Renal pelvis (tissue), 12 donors: ENCODE results near the gene SHCBP1. TPM values are rescaled to one million over a fixed set of nuclear protein-coding genes. Genes with fewer than 3 reads are reported as not detected.
"Not testable (repeated sequence)": the region's sequence is repeated elsewhere in the genome, so short reads cannot be mapped to it uniquely, and the experiment has no call there.

Experiments used
- DNase-seq: peaks from one replicate; pipeline ENCODE4 v3.0.0-alpha.2; 2013
- long read RNA-seq, 16 experiments: transcript quantifications; one replicate each; lab custom pipeline, GENCODE V29; 2026
- polyA plus RNA-seq, 3 donors: library from polyadenylated mRNA; unstranded; fragments of 120-200 nt; gene quantifications; one replicate each; pipeline ENCODE4 v1.2.1, GENCODE V29; 2013; ENCODE audit not compliant: insufficient read length in 3 of 3

SHCBP1 gene, protein sequence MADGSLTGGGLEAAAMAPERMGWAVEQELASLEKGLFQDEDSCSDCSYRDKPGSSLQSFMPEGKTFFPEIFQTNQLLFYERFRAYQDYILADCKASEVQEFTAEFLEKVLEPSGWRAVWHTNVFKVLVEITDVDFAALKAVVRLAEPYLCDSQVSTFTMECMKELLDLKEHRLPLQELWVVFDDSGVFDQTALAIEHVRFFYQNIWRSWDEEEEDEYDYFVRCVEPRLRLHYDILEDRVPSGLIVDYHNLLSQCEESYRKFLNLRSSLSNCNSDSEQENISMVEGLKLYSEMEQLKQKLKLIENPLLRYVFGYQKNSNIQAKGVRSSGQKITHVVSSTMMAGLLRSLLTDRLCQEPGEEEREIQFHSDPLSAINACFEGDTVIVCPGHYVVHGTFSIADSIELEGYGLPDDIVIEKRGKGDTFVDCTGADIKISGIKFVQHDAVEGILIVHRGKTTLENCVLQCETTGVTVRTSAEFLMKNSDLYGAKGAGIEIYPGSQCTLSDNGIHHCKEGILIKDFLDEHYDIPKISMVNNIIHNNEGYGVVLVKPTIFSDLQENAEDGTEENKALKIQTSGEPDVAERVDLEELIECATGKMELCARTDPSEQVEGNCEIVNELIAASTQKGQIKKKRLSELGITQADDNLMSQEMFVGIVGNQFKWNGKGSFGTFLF
- polyA plus RNA-seq = 10 to 100 TPM in 1 of 3 donors, 1 to 10 TPM in 2; 8.7 to 10.0 (median 9.6) TPM
- long read RNA-seq, donor 1, partial matches to known transcripts = 0 of 1 reads
- long read RNA-seq, donor 1, other reads (novel, unspliced or antisense) = 0 of 1 reads
- long read RNA-seq, donor 2 = 0 reads
- long read RNA-seq, donor 3, partial matches to known transcripts = 0 of 1 reads
- long read RNA-seq, donor 3, other reads (novel, unspliced or antisense) = 0 of 1 reads
- long read RNA-seq, donor 4 = 0 reads
- long read RNA-seq, donor 5, partial matches to known transcripts = 0 of 3 reads
- long read RNA-seq, donor 5, other reads (novel, unspliced or antisense) = 0 of 3 reads
- long read RNA-seq, donor 6, partial matches to known transcripts = 0 of 3 reads
- long read RNA-seq, donor 6, other reads (novel, unspliced or antisense) = 0 of 3 reads
- long read RNA-seq, donor 7 = 0 reads
- long read RNA-seq, donor 8 = 0 reads
- long read RNA-seq, donor 9 = 0 reads
- long read RNA-seq, donor 10 = 0 reads
- long read RNA-seq, donor 11 = 0 reads
- long read RNA-seq, donor 12, partial matches to known transcripts = 0 of 4 reads
- long read RNA-seq, donor 12, other reads (novel, unspliced or antisense) = 0 of 4 reads
- long read RNA-seq, donor 13, partial matches to known transcripts = 5 of 10 reads
- long read RNA-seq, donor 13, other reads (novel, unspliced or antisense) = 5 of 10 reads
- long read RNA-seq, donor 14 = 0 reads
- long read RNA-seq, donor 15 = 0 reads
- long read RNA-seq, donor 16, partial matches to known transcripts = 0 of 2 reads
- long read RNA-seq, donor 16, other reads (novel, unspliced or antisense) = 0 of 2 reads

DNA sequence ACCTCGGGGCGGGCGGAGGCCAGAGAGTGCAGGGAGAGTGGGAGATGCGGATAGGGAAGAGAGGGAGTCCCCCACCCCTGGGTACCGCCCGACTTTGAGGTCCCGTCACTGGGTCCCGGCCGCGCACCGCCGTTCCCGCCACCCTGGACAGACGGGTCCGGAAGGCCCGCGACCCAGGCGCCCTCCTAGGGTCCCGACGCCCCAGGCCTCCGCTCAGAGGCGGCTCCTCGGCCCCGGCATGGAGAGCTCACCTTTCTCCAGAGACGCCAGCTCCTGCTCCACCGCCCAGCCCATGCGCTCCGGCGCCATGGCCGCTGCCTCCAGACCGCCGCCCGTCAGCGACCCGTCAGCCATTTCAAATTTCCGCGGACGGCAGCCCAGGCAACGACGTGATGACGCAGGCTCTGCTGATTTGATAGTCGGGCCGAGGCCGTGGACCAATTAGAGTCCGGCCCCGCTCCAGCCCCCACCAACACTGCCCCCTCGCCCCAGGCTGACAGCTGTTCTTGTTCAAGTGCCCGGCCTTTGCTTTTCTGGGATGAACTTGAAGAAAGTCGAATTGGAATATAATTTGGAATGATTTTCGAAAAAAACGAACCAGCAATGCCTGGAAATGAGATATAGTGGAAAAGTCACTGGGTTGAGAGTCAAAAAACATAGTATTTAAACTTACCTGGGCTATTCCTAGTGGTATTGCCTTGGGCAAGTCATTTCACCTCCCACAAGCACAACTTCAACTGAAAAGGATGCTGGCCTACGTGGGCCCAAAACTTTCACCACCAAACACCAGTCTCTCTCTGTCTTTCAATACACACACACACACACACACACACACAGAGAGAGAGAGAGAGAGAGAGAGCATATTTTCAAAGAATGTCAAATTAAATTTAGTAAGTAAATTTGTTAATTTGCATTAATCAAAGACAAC lies at the start of gene SHCBP1:
TSS of gene SHCBP1 (minus strand) at position 374 of the 928 bp plus-strand sequence. CDS start at position 354, 20 bp downstream.
- DNase-seq = peak; percentile 88

DNA sequence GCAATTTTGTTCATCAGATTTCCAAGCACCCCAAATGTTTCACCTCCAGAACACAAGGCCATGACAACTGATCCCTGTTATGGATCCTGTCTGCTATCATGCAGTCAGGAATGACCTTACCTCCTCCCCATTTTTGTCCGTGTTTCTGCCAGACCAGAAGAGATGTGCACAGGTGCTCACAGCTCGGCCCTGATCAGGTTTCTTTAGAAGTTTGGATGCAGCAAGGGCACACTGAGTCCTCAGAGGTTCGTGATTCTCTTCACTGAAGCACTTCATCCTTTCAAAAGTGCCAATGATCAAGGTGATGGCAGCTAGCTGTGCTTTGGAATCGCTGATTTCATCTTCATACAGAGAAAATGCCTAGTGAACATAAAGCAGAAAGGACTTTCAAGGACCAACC lies 40.9 kb upstream of the SHCBP1 start:
- no peak for DNase-seq

DNA sequence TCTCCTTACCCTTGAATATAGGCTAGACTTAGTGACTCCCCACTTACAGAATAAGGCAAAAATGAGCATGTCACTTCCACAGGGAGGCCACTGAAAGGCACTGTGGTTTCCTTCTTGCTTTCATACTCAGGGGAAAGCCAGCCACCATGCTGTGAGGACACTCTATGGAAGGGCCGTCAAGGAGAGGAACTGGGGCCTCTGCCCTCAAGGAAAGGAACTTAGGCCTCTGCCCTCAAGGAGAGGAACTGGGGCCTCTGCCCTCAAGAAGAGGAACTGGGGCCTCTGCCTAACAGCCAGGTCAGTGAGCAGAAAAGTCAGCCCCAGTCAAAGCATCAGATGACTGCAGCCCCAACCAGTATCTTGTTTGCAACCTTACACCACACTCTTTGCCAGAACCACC lies 37.7 kb upstream of the SHCBP1 start:
- DNase-seq = no peak

DNA sequence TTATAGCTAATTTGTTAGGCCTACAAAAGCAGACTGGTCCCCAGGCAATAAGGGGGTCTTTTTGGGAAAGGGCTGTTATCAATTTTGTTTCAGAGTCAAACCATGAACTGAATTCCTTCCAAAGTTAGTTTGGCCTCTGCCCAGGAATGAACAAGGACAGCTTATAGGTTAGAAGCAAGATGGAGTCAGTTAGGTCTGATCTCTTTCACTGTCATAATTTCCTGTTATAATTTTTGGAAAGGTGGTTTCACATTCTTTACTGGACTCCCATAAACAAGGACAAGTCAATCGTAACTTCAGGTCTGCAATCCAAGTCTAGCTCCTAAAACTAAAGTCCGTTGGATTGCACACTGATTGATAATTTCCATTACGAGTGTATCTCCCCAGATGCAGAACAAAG lies 30.1 kb upstream of the SHCBP1 start:
- DNase-seq = no peak

DNA sequence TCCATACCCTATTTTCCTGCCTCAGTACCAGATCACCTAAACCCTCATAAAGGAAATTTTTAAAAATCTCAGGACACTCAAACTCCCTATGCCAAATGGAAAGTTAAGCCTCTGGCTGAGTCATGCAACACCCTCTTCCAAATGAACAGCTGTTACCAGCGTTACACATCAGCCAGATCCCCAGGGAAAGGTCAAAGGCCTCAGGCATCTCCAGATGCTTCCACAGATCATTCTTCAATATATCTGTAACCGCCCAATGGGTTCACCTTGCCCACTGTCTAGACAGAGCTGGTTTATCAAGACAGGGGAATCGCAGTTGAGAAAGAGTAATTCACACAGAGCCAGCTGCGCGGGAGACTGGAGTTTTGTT lies 29.1 kb upstream of the SHCBP1 start:
- DNase-seq = no peak

DNA sequence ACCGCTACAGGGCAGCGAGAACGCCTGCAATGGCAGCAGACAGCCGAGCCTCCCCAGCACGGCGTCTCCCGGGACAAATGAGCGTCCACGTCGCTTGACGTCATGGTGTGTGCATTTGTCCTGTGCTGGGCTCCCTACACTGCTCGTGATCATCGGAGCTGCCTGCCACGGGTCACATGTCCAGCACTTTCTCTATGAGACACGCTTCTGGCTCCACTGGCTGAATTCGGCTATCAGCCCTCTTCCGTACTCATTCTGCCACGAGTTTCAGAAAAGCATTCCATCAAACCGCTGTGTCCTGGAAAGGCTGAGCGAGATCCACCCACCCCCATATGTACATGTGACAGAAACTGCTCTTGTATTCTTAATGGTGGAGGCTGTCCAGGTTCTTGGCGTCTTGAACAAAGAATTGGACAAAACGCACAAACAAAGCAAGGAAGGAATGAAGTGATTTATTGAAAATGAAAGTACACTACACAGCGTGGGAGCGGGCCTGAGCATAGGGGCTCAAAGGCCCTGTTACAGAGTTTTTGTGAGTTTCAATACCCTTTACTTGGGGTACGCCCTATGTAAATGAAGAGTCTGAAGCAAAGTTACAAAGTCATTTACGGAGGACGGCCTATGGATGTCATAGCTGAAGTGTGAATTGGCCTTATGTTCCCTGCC lies 28.5 kb upstream of the SHCBP1 start:
- DNase-seq = no peak

DNA sequence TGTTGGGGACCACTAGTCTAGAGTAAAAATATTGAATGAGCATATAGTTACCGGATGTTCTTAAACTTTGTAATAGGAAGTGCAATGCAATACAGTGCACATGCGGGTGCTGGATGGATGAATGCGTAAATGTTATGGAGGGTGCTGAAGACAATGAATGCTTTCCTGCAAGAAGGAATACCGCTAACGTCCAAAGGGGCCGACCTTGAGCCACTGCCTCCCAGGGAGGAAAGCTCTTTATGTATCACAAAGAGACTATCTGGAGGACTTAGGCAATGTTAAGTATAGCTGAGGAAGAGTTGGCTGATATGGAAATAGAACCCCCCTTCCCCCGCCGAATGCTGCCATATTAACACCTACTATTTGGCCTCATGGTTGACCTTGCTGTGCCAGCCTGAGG lies 27.5 kb upstream of the SHCBP1 start:
- no peak for DNase-seq

DNA sequence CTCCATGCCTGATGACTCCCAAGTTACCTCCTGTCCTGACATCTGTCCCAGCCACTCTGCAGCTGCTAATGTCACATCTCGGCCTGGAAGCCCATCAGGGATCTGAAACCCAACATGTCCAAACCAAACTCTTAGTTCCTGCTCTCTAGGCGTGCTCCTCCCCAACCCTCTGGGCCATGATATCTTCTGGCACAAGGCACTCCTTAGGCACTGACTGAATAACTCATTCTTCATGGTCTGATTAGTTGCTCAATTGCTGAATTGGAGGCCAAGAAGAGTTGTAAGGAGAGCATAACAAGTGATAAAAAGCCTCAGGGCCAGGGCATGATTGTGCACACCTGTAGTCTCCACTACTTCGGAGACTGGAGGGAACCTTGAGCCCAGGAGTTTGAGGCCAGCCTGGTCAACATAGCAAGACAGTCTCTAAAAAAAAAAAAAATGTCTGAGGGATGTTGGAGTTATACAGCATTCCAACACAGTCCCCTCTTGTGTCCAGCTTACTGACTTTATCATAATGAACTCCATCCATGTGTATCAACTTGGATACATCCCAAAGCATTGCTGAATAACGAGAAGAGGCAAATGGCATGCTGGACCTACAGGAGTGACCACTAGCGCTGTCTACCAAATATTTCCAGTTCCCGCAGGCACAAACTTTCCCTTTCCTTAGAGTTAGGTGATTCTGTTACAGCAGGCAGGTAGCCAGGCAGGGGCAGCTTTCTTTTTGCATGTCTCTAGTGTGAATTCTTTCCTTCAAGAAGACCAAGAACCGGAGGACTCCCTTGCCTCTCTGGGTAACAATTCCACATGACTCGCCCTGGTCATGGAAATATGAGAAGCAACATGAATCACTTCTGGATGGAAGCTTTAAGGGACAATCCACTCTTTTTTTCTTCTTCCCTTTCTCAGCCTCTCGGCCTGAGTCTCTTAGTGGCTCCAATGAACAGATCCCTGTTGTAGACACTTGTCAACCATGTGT lies 18.1 kb upstream of the SHCBP1 start:
- no peak for DNase-seq

DNA sequence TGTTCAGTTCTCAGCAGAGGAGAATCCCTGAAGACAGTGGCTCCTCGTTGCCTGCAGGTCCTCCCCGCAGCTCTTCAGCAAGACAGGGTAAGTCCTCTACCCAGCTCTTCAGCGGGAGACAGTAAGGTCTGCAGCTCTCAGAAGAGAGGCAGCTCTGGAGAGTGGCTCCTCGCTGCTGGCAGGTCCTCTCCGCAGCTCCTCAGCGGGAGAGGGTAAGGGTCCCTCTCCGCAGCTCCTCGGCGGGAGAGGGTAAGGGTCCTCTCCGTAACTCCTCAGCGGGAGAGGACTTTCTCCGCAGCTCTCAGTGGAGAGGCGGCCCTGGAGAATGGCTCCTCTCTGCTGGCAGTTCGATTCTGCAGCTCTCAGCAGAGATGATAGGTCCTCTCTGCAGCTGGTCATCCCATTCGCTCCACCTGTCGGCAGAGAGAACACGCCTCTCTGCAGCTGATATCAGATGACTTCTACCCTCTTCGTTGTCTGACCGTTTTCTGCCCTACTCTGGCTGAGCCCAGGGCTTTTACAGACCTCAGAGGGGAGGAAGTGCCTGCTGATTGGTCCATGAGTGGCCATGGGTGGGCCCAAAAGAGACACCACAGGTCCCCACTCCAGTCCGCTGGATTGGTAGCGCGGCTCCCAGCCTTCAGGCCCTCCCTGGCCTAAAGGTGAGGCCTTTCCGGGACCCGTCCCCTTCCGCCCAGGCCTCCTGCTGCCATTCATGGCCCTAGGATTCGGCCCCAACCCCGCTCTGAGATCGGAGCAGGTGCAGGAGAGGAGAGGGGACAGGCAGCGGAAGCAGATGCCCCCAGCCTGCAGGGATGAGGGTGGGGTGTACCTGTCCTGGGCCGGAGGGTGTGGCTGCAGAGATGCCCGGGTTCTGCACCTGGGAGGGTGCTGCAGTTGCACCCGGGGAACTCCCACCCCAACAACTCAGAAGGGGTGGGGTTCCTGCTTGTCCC lies 11.9 kb upstream of the SHCBP1 start:
- DNase-seq = no peak

DNA sequence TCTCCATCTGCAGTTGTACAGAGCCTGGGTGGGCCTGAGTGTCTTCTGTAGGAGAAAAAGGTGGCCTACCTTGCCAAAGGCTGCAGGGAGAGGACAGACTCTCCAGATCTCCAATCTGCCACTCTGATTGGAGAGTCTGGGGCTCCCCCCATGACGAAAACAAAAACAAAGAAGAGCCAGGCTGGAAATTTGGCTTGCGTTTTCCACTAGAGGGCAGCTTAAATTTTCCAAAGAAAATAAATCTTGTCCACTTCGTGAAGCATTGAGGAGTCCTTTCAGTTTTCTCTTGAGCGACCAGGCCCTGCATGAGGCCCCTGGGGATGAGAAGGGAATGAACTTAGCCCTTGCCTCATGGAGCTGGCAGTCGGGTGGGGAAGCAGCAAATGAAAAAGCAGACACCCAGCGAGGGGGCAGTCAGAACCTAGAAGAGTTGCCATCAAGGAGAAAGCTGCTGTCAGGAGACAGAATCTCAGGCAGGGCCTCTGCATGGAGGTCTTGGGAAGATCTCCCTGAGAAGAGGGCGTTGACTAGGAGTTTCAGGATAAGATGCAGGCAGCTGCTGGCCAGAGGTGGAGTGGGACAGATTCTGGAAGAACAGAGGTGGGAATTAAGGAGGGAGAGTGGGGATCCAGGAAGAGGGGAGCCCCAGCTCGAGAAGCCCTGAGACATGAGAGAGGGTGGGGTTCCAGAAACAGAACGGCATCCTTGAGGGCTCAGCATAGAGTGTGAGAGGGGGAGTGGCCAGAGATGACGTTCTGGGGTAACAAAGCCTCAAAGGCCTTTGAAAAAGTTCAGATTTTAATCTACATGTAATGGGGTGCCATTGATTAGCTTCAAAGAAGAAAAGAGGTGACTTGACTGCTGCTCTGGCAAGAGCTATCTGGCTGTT lies 8.4 kb upstream of the SHCBP1 start:
- DNase-seq = peak; percentile 8

DNA sequence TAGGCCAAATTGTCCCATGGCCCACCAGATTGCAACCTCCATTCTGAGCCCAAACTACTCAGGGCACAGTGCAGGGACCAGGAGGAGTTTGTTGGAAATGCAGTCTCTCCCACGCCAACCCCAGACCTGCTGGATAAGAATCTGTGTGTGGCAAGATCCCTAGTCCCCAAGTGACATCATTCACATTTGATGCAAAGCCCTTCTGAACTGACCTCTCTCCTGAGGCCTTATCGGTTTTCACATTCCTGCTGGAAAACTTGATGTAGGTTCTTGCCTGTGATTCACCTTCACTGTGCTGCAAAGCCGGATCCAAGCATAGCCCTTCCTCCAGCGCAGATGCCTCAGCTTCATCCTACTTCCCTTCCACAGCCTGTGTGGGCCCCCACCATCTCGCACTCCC lies 6.6 kb upstream of the SHCBP1 start:
- no peak for DNase-seq

DNA sequence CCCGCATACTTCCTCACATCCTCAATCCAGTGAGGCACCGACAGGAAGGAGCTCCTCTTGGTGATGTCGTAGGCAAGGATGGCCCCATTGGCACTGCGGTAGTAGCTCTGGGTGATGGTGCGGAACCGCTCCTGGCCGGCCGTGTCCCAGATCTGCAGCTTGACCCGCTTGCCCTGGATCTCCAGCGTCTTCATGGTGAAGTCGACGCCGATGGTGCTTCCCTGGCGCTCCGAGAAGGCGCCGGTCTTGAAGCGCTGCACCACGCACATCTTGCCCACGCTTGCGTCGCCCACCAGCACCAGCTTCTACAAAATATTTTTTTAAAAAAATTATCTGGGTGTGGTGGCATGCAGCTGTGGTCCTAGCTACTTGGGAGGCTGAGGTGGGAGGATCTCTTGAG lies 5.5 kb upstream of the SHCBP1 start:
- not testable (repeated sequence) for DNase-seq

DNA sequence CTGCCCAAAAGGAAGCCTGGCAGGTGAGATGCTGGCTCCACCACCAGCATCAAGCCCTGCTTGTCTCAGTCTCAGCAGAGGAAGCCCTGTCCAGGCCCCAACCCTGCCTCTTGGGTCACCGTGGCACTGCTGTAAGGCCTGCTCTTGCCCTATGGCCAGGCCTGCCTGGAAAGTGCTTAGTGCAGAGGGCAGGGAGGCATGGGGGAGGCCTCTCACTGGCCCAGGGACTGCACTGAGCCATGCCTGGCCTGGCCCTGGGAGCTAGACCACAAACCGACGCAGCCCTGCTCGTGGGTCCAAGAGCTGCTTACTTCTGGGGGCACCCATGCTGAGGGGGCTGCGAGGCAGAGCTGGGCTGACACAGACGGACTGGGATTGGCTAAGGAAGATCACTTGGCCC lies 3.7 kb upstream of the SHCBP1 start:
- DNase-seq = not testable (repeated sequence)

DNA sequence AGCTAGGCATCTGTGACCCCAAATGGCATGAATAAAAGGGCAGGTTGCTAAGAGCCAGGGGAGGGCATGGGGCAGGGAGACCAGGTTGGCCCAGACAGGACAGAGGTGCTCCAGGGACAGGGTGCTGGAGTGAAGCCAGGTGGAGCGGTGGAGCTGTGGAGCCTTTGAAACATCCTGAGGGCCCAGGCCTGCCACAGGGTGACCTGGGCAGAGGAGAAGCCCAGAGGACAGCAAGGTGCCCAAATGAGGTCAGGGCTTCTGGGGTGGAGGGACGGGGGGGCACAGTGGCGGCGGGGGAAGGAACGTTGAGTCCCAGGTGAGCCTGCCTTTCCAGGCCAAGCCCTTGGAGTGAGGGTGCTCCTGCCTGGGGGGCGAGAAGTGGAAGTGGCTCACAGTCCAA lies 2.5 kb upstream of the SHCBP1 start:
- DNase-seq = not testable (repeated sequence)

DNA sequence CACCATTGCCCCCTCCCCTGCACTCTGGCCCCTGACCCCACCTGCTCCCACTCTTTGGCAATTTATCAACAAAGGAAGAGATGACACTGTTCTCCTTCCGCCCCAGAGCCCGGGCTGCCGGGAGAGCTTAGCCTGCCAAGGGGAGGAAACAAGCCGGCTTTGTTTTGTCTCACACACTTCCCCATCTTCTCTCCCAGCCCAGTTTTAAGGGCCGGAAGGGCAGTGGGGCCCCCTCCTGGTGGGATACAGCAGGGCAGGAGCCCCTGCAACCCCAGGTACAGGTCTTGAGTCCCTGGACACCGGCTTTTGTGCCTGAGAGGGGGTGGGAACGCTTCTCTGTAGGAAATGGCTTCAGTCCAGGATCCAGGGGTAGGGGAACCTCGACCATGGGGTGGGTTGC lies 2.1 kb upstream of the SHCBP1 start:
- DNase-seq = not testable (repeated sequence)

DNA sequence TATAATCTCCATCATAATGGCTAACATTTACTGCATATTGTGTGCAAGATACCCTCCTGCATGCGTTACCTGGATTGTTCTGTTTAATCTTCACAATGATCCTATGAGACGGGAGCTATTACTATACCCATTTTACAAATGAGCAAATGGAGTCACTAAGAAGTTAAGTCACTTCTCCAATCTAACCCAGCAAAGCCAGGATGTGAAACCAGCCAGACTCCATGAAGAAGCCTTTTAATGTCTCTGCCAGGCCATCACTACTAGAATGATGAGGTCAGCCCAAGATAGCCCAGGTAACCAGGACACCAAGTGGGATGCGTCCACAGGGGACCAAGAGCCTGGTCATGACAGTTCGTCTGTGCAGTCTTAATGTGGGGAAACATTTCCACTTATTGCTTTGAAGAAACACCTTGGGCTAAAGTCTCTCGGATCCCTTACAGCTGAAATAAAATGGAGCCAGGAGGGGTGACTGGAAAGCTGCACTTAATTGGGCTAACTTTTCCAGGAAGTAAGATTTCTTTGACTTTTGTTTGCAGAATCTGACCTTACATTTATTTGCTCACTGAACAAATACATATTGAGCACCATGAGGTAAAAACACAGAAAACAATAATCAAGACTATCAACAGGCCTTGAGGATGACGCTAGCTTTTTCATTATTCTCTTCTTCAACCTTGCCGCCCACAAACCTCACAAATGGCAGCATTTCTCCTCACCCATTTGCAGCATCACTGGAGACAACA lies 926 bp upstream of the SHCBP1 start:
- no peak for DNase-seq
